ENCODE results near the gene ELMOD2.

DNA sequence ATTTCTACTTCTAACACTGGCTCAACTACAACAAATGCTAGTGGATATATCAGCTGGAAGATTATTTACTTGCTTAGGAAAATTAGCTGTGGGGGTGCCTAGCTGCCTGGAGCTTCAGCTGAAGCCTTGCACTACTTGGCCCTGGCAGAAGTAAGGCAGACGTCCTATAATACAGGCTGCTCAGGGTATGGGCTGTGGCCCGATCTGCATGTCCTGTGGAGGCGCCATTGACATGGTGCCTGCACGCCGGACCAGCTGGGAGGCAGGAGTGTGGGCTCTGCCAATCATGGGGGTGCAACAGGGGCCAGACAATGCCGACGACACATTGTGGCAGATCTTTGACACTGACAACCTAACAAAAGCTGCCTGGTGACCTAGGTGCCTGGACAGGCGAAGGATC, 76.4 kb downstream of the ELMOD2 start:
- TF ChIP-seq, protein P1, sequence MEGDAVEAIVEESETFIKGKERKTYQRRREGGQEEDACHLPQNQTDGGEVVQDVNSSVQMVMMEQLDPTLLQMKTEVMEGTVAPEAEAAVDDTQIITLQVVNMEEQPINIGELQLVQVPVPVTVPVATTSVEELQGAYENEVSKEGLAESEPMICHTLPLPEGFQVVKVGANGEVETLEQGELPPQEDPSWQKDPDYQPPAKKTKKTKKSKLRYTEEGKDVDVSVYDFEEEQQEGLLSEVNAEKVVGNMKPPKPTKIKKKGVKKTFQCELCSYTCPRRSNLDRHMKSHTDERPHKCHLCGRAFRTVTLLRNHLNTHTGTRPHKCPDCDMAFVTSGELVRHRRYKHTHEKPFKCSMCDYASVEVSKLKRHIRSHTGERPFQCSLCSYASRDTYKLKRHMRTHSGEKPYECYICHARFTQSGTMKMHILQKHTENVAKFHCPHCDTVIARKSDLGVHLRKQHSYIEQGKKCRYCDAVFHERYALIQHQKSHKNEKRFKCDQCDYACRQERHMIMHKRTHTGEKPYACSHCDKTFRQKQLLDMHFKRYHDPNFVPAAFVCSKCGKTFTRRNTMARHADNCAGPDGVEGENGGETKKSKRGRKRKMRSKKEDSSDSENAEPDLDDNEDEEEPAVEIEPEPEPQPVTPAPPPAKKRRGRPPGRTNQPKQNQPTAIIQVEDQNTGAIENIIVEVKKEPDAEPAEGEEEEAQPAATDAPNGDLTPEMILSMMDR (IDR thresholded peaks at IDR 0.05), result no peak
- TF ChIP-seq POLR2AphosphoS5 (IDR thresholded peaks at IDR 0.05; ENCODE audit: low read depth, low read length) (no peak), TCF7L2 (IDR thresholded peaks at IDR 0.05; ENCODE audit: low read depth, low read length) (no peak)
- TF ChIP-seq, protein P2, sequence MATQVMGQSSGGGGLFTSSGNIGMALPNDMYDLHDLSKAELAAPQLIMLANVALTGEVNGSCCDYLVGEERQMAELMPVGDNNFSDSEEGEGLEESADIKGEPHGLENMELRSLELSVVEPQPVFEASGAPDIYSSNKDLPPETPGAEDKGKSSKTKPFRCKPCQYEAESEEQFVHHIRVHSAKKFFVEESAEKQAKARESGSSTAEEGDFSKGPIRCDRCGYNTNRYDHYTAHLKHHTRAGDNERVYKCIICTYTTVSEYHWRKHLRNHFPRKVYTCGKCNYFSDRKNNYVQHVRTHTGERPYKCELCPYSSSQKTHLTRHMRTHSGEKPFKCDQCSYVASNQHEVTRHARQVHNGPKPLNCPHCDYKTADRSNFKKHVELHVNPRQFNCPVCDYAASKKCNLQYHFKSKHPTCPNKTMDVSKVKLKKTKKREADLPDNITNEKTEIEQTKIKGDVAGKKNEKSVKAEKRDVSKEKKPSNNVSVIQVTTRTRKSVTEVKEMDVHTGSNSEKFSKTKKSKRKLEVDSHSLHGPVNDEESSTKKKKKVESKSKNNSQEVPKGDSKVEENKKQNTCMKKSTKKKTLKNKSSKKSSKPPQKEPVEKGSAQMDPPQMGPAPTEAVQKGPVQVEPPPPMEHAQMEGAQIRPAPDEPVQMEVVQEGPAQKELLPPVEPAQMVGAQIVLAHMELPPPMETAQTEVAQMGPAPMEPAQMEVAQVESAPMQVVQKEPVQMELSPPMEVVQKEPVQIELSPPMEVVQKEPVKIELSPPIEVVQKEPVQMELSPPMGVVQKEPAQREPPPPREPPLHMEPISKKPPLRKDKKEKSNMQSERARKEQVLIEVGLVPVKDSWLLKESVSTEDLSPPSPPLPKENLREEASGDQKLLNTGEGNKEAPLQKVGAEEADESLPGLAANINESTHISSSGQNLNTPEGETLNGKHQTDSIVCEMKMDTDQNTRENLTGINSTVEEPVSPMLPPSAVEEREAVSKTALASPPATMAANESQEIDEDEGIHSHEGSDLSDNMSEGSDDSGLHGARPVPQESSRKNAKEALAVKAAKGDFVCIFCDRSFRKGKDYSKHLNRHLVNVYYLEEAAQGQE (IDR thresholded peaks at IDR 0.05; ENCODE audit: insufficient read depth in 1 of 2, low read depth in 2 of 2, low read length in 1 of 2), result no peak
